Vagina (tissue), 2 donors: Measurements from ENCODE around the gene SNAPC3. TPM values are rescaled to one million over a fixed set of nuclear protein-coding genes. Genes with fewer than 3 reads are reported as not detected.

Experiments used
- DNase-seq, 2 donors: peaks; one replicate each; pipeline ENCODE4 v3.0.0-alpha.2; 2017; ENCODE audit errors: extremely low spot score in 2 of 2
- H3K27ac ChIP-seq: fragments of 200-600 bp; sonication (generic); one replicate; pipeline ENCODE4 v1.5.1; 2019
- H3K27me3 ChIP-seq: fragments of 200-600 bp; sonication (generic); one replicate; pipeline ENCODE4 v1.5.1; 2019
- H3K36me3 ChIP-seq, 2 donors: fragments of 200-600 bp; sonication (generic); one replicate each; pipeline ENCODE4 v1.5.1; 2017 to 2019
- H3K4me1 ChIP-seq: fragments of 200-600 bp; sonication (generic); one replicate; pipeline ENCODE4 v1.5.1; 2019
- H3K4me3 ChIP-seq, 2 donors: fragments of 200-600 bp; sonication (generic); 1 replicate in 1 of 2; 2 replicates in 1 of 2; pipeline ENCODE4 v1.5.1; 2016 to 2019
- H3K9me3 ChIP-seq: fragments of 200-600 bp; sonication (generic); one replicate; pipeline ENCODE4 v1.5.1; 2019
- POLR2A ChIP-seq, 2 donors: fragments of 450-650 bp; IDR thresholded peaks; one replicate each; pipeline ENCODE4 v1.6.1; 2017; ENCODE audit warnings: antibody characterized with exemption in 2 of 2, mild to moderate bottlenecking in 2 of 2, moderate library complexity in 2 of 2
- POLR2AphosphoS5 ChIP-seq, 2 donors: sonication (generic); formaldehyde crosslinking; IDR thresholded peaks; one replicate each; pipeline ENCODE4 v1.9.0; 2017; ENCODE audit warnings: antibody characterized with exemption in 2 of 2, mild to moderate bottlenecking in 2 of 2, low read depth in 1 of 2; ENCODE audit not compliant: insufficient read depth in 1 of 2
- intact Hi-C: fragments of 100-400 bp; cut with DNase I; formaldehyde crosslinking; loops from one replicate; pipeline ENCODE4 v1.15.1; 2023
- total RNA-seq: library from RNA; depleted of rRNA; stranded (reverse); fragments of >200 nt; gene quantifications from one replicate; pipeline ENCODE4 v1.2.3, GENCODE V29; 2016
- TF ChIP-seq, protein P1 (sequence below), 3 experiments: fragments of 450-650 bp in 2 of 3; fragments of 200-600 bp in 1 of 3; sonication (generic) in 1 of 3; IDR thresholded peaks; one replicate each; pipeline ENCODE4 v1.5.1; 2017 to 2019; ENCODE audit warnings: antibody characterized with exemption in 3 of 3, mild to moderate bottlenecking in 2 of 3, moderate library complexity in 2 of 3

Gene SNAPC3
- total RNA-seq, 1 donor from 2014 or later: 22.6 TPM

DNA sequence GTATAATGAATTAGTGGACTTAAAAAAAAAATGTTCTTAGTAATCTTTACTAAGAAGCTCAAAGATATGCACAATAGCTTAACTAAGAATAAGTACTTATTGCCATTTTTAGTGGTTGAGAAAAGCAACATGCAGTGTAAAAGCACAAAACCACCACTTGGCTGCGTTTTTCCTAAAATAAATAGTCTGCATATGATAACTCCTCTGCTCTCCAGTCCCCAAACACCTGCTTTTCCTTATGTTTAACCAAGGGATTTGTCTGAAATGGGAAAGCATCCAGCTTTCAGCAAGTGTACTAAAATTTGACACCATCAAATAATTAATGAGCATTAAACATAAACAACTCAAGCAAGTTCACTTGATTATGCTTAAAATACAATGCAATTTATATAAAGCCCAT is 46.7 kb downstream of the SNAPC3 start:
- H3K9me3 ChIP-seq: no peaks in the 10 kb centered on the region
- no peak for TF ChIP-seq POLR2A (IDR thresholded peaks at IDR 0.05)
- TF ChIP-seq, protein P1, sequence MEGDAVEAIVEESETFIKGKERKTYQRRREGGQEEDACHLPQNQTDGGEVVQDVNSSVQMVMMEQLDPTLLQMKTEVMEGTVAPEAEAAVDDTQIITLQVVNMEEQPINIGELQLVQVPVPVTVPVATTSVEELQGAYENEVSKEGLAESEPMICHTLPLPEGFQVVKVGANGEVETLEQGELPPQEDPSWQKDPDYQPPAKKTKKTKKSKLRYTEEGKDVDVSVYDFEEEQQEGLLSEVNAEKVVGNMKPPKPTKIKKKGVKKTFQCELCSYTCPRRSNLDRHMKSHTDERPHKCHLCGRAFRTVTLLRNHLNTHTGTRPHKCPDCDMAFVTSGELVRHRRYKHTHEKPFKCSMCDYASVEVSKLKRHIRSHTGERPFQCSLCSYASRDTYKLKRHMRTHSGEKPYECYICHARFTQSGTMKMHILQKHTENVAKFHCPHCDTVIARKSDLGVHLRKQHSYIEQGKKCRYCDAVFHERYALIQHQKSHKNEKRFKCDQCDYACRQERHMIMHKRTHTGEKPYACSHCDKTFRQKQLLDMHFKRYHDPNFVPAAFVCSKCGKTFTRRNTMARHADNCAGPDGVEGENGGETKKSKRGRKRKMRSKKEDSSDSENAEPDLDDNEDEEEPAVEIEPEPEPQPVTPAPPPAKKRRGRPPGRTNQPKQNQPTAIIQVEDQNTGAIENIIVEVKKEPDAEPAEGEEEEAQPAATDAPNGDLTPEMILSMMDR (IDR thresholded peaks at IDR 0.05): no peak
- TF ChIP-seq POLR2AphosphoS5 (IDR thresholded peaks at IDR 0.05; ENCODE audit: insufficient read depth in 1 of 2, low read depth in 1 of 2): no peak
- intact Hi-C loops: loop anchor here (5.0 kb wide), 1 partner anchor 377 kb away; no protein-coding TSS in a partner anchor
- no peaks in the 10 kb centered on the region for H3K4me1 ChIP-seq
- H3K36me3 ChIP-seq: peaks cover 0 to 40% of the 10 kb centered on the region in 2 donors
- H3K27me3 ChIP-seq: no peaks in the 10 kb centered on the region
- no peak overlapping the region for H3K27ac ChIP-seq
- DNase-seq: no peak
- H3K4me3 ChIP-seq: no peak overlapping the region

DNA sequence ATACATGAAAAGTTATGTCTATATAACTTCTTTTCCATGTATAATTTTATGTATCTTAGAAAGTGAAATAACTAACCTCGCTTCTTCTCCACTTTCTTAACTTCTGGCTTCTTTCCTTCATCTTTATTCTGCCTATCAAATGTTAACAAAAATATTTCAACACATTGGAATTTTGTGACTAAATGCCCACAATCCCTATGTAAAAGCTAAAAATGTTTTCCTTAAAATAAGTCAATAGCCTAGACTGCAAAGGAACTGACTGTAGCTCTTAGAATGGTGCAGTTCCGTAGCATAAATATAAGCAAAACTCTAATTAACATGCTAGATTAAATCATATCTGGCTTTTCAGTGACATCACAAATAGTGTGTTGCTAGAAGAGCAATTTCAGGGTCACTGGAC is 47.2 kb downstream of the SNAPC3 start:
- H3K36me3 ChIP-seq: peaks cover 0 to 40% of the 10 kb centered on the region in 2 donors

DNA sequence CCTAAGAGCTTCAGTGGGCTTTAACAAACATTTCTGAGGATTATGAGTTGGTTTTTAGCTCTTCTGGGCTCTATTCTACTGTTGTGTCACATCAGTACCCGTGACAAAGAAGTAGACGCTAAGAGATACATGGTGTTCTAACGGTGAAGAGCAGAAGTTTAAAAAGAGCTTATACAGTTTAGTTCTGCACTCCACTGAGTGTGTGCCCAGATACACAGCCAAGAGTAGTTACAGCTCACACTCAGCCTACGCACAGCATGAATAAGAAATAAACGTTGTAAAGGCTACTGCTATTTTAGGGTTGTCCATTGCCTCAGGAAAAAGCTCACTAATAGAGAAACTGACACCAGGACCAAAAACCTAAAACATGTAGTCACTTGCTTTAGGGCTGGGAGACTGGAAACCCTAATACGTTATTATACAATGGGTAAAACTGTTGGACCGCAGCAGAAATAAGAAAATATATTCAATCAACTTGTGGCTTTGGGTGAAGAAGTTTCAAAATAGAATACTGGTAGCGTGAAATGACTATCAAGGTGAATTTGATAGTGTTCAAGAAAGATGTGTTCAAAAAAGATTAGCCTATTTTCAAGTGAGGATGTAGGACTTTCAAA is 53.4 kb downstream of the SNAPC3 start:
- peaks cover 0 to 5% of the 10 kb centered on the region in 2 donors for H3K36me3 ChIP-seq
- no peaks in the 10 kb centered on the region for H3K27me3 ChIP-seq
- DNase-seq: no peak
- TF ChIP-seq POLR2A (IDR thresholded peaks at IDR 0.05) (no peak), POLR2AphosphoS5 (IDR thresholded peaks at IDR 0.05; ENCODE audit: insufficient read depth in 1 of 2, low read depth in 1 of 2) (no peak)
- TF ChIP-seq, protein P1 (IDR thresholded peaks at IDR 0.05): no peak
- no peak overlapping the region for H3K4me3 ChIP-seq
- intact Hi-C loops: loop anchor here (5.0 kb wide), 1 partner anchor 1269 kb away; no protein-coding TSS in a partner anchor
- no peaks in the 10 kb centered on the region for H3K4me1 ChIP-seq
- no peaks in the 10 kb centered on the region for H3K9me3 ChIP-seq
- no peak overlapping the region for H3K27ac ChIP-seq

More for the DNA sequence above, 47.2 kb downstream of the SNAPC3 start:
- Histone ChIP-seq H3K4me1 (no peaks in the 10 kb centered on the region), H3K4me3 (no peak overlapping the region), H3K27ac (no peak overlapping the region), H3K27me3 (no peaks in the 10 kb centered on the region), H3K9me3 (no peaks in the 10 kb centered on the region)
- TF ChIP-seq, protein P1 (IDR thresholded peaks at IDR 0.05): no peak
- no peak for TF ChIP-seq POLR2AphosphoS5 (IDR thresholded peaks at IDR 0.05; ENCODE audit: insufficient read depth in 1 of 2, low read depth in 1 of 2)
- DNase-seq: no peak
- intact Hi-C loops: loop anchor here (5.0 kb wide), 1 partner anchor 378 kb away; no protein-coding TSS in a partner anchor

DNA sequence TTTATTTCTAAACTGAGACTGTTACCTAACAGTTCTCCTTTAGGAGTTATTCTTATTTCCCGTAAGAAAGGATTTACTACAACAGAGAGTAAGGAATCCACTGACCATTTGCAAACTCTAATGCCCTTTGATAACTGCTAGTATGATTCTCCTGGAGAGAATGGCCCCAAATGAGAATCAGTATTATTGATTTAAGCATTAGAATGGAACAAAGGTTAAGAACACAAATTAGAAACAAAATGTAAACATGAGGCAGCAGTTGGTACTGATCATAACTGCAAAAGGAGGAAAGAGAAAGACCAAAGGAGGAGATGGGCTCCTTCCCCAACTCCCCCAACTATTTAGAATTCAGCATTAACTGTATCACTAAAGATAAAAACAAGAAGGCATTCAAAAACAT is 57.4 kb downstream of the SNAPC3 start:
- Histone ChIP-seq H3K9me3 (no peaks in the 10 kb centered on the region), H3K4me1 (no peaks in the 10 kb centered on the region), H3K36me3 (peaks cover 0 to 8% of the 10 kb centered on the region in 2 donors), H3K27ac (no peak overlapping the region), H3K27me3 (no peaks in the 10 kb centered on the region), H3K4me3 (no peak overlapping the region)
- no peak for DNase-seq
- intact Hi-C loops: no loop called here
- TF ChIP-seq, protein P1 (IDR thresholded peaks at IDR 0.05): no peak
- TF ChIP-seq POLR2AphosphoS5 (IDR thresholded peaks at IDR 0.05; ENCODE audit: insufficient read depth in 1 of 2, low read depth in 1 of 2) (no peak), POLR2A (IDR thresholded peaks at IDR 0.05) (no peak)

DNA sequence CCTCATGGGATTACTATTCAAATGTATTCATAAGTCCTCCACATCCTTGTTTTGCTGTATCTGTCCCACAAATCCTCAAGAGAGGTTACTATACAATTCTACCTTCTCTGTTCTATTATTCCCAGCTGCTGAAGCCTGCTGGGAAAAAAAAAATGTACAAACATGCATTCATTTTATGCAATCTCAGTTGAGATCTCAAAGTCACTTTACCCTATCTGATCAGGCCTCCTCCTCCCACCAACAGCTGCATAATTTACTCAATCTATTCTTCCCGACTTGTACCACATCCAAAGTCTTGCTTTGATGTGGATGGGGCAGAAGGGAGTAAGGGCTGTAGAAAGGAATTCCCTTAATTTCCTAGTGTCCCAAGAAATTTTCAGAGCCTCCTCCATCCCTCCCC is 59.5 kb downstream of the SNAPC3 start:
- TF ChIP-seq POLR2AphosphoS5 (IDR thresholded peaks at IDR 0.05; ENCODE audit: insufficient read depth in 1 of 2, low read depth in 1 of 2) (no peak), POLR2A (IDR thresholded peaks at IDR 0.05) (no peak)
- TF ChIP-seq, protein P1 (IDR thresholded peaks at IDR 0.05): no peak
- H3K9me3 ChIP-seq: no peaks in the 10 kb centered on the region
- no peaks in the 10 kb centered on the region for H3K27me3 ChIP-seq
- peaks cover 0 to 13% of the 10 kb centered on the region in 2 donors for H3K36me3 ChIP-seq
- intact Hi-C loops: no loop called here
- no peak for DNase-seq
- no peak overlapping the region for H3K27ac ChIP-seq
- no peaks in the 10 kb centered on the region for H3K4me1 ChIP-seq
- H3K4me3 ChIP-seq: no peak overlapping the region
